ENCODE data around the gene TMEM131L. TPM values are rescaled to one million over a fixed set of nuclear protein-coding genes. Genes with fewer than 3 reads are reported as not detected.
A peak's percentile ranks its signal among the peaks of the same experiment; 100 is the strongest.

TMEM131L gene
- total RNA-seq, 2 donors from 2014 or later, result 83.8 to 92.7 TPM

DNA sequence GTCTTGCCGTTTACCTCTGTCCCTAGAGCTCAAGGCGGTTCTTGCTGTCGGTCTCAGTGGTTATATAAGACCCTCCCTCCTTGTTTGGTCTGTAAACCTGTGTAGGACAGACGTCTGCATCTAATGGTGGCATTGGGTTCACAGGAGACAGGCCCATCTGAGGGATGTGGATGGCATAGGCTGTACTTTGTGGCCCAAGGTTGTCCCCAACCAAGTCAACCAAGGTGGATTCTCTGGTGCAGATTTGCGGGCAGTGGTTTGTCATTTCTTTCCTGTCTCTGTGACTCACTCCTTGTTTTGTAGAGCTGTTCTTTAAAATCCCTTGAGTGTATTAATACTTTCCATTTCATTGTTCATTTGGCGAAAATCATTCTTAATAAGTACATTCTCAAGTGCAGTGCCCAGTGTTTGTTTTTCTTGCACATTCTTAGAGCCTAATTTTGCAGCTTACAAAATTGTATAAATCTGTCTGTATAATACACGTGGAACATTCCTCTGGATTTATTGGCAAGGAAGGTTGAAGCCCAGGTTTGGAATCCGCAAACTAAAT, 149.9 kb downstream of the TMEM131L start:
- ATAC-seq (peak; percentile 47), DNase-seq (no peak)
- Mint-ChIP-seq H3K4me3 (peak overlapping the region; percentile 32), H3K4me1 (peaks cover 35% of the 10 kb centered on the region), H3K27me3 (no peaks in the 10 kb centered on the region), H3K27ac (peak overlapping the region; percentile 51), H3K36me3 (ENCODE audit: low read depth) (peaks cover 27% of the 10 kb centered on the region)
- H3K9me3 ChIP-seq (ENCODE audit: control insufficient read depth, low read length, poor library complexity, severe bottlenecking), result no peaks in the 10 kb centered on the region

DNA sequence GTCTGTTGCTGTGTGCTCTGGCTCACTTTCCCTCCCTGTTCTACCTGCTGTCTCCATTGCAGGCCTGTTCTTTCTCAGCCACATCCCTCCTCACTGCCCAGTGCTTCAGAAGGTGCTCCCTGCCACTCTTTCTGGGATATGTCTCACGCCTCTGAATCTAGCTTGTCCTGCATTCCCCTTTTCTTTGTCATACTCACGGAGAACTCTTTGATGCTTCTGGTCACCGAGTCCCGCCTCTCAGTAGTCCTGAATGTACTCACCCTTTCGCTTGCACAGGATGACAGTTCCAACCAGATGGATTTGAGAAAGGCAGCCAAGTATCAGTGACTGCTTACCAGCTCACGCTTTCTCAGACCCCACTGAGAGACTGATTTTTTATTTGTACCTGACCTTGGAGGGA, 152.7 kb downstream of the TMEM131L start:
- H3K27ac Mint-ChIP-seq, result peak overlapping the region; percentile 70
- ATAC-seq, result no peak
- H3K9me3 ChIP-seq (ENCODE audit: control insufficient read depth, low read length, poor library complexity, severe bottlenecking), result no peaks in the 10 kb centered on the region
- no peaks in the 10 kb centered on the region for H3K27me3 Mint-ChIP-seq
- peaks cover 18% of the 10 kb centered on the region for H3K36me3 Mint-ChIP-seq (ENCODE audit: low read depth)
- H3K4me3 Mint-ChIP-seq, result peak overlapping the region; percentile 52
- no peak for DNase-seq
- peaks cover 35% of the 10 kb centered on the region for H3K4me1 Mint-ChIP-seq

DNA sequence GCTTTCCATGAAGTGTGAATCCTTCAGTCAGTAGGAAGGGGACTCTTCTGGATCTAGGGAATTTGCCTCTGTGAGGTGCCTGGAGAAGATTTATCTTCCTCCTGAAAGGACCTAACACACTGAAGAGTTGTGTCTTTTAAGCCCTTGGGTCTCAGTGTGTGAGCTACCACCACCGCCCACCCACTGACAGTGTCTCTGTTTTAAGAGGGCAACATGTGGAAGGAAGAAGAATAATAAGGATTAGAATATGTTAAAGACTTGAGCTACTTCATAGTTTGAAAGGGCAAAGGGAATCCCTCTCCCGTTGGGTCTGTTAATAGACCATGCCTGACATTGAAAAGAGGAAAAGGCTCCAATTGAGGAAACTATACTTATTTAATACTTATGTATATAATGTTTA, 153.7 kb downstream of the TMEM131L start:
- Mint-ChIP-seq H3K27ac (peak overlapping the region; percentile 78), H3K36me3 (ENCODE audit: low read depth) (peaks cover 18% of the 10 kb centered on the region), H3K4me3 (no peak overlapping the region), H3K4me1 (peaks cover 29% of the 10 kb centered on the region), H3K27me3 (no peaks in the 10 kb centered on the region)
- ATAC-seq, result no peak
- no peaks in the 10 kb centered on the region for H3K9me3 ChIP-seq (ENCODE audit: control insufficient read depth, low read length, poor library complexity, severe bottlenecking)
- no peak for DNase-seq

DNA sequence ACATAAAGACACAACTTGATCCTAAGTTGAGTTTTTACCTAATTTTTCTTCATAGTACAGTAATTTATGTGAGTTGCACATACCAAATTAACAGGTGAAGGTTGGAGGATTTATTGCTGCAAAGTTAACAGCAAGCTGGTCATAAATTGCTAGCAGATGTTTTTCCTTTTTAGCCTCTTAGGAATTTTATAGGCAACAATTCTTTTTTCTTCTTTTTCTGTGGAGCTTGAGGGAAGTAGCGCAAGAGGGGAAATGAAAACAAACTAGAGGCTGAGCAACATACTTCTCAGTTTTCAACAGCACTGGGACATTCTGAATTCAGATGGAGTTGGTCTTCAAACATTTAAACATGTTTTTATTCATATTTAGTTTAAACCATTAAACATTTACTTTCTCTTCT, 154.2 kb downstream of the TMEM131L start:
- peaks cover 18% of the 10 kb centered on the region for H3K36me3 Mint-ChIP-seq (ENCODE audit: low read depth)

DNA sequence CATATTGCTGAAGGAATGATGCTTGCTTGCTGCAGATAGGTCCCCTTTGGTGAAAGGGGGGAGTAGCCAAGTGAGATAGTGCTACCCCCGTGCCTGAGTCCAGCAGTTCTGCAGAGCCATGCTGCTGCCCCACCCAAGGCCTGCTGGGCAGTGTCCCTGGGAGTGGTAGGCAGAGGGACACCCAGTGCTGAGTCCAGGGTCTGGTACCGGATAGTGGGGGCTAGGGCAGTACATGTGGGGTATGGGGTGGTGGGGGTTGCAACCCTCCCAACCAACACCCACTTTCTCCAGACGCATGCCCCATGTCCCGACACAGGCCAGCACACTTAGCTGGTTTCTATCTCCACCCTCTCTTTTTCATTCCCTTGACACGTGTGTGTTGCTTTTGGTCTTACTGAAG, 155.9 kb downstream of the TMEM131L start:
- DNase-seq (no peak), ATAC-seq (no peak)
- Mint-ChIP-seq H3K27me3 (no peaks in the 10 kb centered on the region), H3K4me1 (peaks cover 13% of the 10 kb centered on the region), H3K36me3 (ENCODE audit: low read depth) (peaks cover 15% of the 10 kb centered on the region), H3K4me3 (no peak overlapping the region), H3K27ac (no peak overlapping the region)
- no peaks in the 10 kb centered on the region for H3K9me3 ChIP-seq (ENCODE audit: control insufficient read depth, low read length, poor library complexity, severe bottlenecking)

More for the DNA sequence above, 154.2 kb downstream of the TMEM131L start:
- H3K4me1 Mint-ChIP-seq, result peaks cover 23% of the 10 kb centered on the region
- H3K27ac Mint-ChIP-seq, result peak overlapping the region; percentile 78
- H3K9me3 ChIP-seq (ENCODE audit: control insufficient read depth, low read length, poor library complexity, severe bottlenecking), result no peaks in the 10 kb centered on the region
- H3K27me3 Mint-ChIP-seq, result no peaks in the 10 kb centered on the region
- ATAC-seq, result no peak
- DNase-seq, result no peak
- no peak overlapping the region for H3K4me3 Mint-ChIP-seq

DNA sequence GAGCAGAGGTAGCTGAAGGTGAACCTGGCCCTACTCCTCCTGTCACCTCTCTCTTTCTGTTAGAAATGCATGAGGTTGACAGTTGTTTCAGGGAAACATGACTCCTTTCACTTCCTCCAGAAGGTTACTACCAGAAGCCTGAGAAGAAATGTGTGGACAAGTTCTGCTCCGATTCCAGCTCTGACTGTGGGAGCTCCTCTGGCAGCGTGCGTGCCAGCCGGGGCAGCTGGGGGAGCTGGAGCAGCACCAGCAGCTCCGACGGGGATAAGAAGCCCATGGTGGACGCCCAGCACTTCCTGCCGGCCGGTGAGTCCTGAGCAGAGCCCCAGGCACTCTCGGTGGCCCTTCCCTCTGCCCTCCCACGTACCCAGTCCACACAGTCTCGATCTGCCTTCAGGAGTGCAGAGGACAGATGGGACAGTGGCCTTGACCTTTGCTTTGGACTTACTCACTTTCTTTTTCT, 156.6 kb downstream of the TMEM131L start:
- Mint-ChIP-seq H3K27me3 (no peaks in the 10 kb centered on the region), H3K4me3 (no peak overlapping the region), H3K27ac (peak overlapping the region; percentile 16), H3K4me1 (peaks cover 11% of the 10 kb centered on the region), H3K36me3 (ENCODE audit: low read depth) (peaks cover 15% of the 10 kb centered on the region)
- DNase-seq, result no peak
- H3K9me3 ChIP-seq (ENCODE audit: control insufficient read depth, low read length, poor library complexity, severe bottlenecking), result no peaks in the 10 kb centered on the region
- ATAC-seq, result no peak

DNA sequence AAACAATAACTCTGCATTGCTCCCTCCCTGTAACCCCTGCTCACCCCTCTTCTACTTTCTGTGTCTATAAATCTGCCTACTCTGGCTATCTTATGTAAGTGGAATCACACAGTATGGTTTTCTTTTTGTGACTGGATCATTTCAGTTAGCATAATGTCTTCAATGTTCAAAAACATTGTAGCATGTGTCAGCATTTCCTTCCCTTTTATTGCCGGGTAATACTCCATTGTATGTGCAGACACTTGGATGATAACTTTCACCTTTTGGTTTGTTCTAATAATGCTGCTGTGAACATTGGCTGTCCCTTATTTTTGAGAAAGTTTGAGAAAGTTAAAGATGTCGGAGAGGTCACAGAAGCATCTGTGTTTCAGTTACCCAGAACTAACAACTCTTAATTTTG, 157.3 kb downstream of the TMEM131L start:
- peaks cover 17% of the 10 kb centered on the region for H3K36me3 Mint-ChIP-seq (ENCODE audit: low read depth)
- H3K27me3 Mint-ChIP-seq, result no peaks in the 10 kb centered on the region
- no peaks in the 10 kb centered on the region for H3K9me3 ChIP-seq (ENCODE audit: control insufficient read depth, low read length, poor library complexity, severe bottlenecking)
- H3K27ac Mint-ChIP-seq, result peak overlapping the region; percentile 16
- no peak for DNase-seq
- no peak for ATAC-seq
- H3K4me1 Mint-ChIP-seq, result peaks cover 13% of the 10 kb centered on the region
- H3K4me3 Mint-ChIP-seq, result no peak overlapping the region

DNA sequence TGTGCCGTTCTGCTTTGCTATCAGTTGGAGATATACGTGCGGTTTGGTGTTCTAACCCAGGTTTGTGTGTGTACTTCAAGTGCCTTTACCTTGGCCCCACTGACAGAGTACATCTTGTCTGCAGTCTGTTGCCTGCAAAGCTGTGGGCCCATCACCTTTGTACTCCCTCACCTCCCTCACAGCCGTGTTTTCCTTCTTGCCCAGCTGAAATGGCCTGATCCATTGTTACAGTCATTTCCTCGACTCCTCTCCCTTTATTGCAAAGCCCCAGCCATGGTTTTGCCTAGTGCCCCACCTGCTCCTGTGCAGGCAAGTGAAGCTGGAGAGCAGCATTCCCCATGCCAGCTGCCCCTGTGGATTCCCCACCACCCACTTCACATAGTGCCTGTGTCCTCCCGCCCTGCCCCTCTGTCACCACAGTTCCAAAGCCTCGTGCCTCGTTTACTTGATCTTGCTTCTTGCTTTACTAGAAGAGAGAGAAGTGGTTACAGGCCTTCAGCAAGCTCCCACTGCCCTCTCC, 162.7 kb downstream of the TMEM131L start:
- Mint-ChIP-seq H3K4me1 (peaks cover 7% of the 10 kb centered on the region), H3K4me3 (no peak overlapping the region), H3K27ac (peak overlapping the region; percentile 71), H3K27me3 (no peaks in the 10 kb centered on the region), H3K36me3 (ENCODE audit: low read depth) (peaks cover 22% of the 10 kb centered on the region)
- DNase-seq (no peak), ATAC-seq (no peak)
- H3K9me3 ChIP-seq (ENCODE audit: control insufficient read depth, low read length, poor library complexity, severe bottlenecking), result no peaks in the 10 kb centered on the region

DNA sequence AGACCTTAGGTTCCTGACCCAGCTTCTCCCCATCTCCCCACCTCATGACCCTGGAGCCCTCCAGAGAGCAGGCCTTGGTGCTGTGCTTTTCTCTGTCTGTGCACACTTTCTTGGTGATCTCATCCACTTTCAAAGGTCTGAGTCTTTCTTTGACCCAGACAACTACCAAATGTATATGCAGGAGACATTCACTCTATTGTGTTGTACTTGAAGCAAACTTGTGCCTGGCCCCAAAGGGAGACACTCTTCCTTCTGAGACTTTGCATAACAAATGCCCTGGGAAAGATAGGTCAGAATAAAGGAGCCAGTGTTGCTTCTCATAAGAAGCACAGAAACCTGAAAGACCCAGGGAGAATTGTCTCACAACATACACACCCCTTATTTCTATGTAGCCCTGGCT, 163.6 kb downstream of the TMEM131L start:
- Mint-ChIP-seq H3K27me3 (no peaks in the 10 kb centered on the region), H3K36me3 (ENCODE audit: low read depth) (peaks cover 21% of the 10 kb centered on the region), H3K4me1 (peaks cover 7% of the 10 kb centered on the region), H3K27ac (peak overlapping the region; percentile 71), H3K4me3 (no peak overlapping the region)
- ATAC-seq (no peak), DNase-seq (no peak)
- H3K9me3 ChIP-seq (ENCODE audit: control insufficient read depth, low read length, poor library complexity, severe bottlenecking), result no peaks in the 10 kb centered on the region

DNA sequence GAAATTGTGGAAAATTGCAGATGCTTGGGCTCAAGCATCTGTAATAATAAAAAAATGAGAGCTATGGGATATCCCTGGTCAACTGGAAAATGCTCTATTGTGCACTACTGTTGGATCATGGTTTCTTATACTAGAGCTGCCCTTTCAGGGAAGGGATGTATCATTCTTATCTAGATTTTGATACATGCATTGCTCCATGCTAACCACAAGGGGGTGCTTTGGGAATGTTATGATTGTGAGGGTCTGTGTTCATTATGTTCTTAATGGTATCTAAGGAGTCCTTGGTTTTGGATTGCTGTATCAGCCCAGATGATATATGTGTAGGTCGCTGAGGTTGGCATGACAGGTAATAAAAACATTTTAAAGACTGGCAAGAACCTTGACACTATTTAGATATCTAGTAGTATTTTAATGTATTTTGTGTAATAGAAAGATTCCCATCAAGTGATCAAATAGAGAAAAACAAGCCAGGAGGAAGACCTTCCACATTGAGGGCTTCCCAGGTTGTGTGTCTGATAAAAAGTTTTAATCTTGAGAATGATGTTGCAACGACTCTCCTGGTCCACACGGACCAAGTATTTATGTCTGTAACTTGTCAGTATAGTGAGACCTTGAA, 168.7 kb downstream of the TMEM131L start:
- H3K9me3 ChIP-seq (ENCODE audit: control insufficient read depth, low read length, poor library complexity, severe bottlenecking), result no peaks in the 10 kb centered on the region
- Mint-ChIP-seq H3K4me1 (peaks cover 2% of the 10 kb centered on the region), H3K4me3 (no peak overlapping the region), H3K36me3 (ENCODE audit: low read depth) (peaks cover 9% of the 10 kb centered on the region), H3K27me3 (no peaks in the 10 kb centered on the region), H3K27ac (no peak overlapping the region)
- DNase-seq (no peak), ATAC-seq (peak; percentile 52)

DNA sequence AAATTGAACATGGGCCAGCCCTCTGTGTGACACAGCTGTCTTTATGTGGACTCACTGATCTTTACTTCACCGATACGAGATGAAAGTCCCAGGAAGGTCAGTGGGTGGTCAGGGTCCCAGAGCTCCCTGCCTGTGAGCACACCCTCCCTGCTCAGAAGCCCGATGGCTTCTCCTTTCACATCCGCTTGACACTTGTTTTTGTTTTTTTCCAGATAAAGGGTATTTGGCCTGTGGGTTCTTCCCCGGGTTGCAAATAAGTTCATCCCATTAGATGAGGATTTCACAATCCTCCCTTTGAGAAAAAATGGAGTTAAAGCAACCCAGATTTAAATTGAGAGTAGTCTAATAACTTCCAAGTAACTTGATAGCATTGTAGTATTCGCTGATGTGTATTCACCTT, 169.7 kb downstream of the TMEM131L start:
- Mint-ChIP-seq H3K36me3 (ENCODE audit: low read depth) (peaks cover 8% of the 10 kb centered on the region), H3K4me1 (peaks cover 5% of the 10 kb centered on the region)

DNA sequence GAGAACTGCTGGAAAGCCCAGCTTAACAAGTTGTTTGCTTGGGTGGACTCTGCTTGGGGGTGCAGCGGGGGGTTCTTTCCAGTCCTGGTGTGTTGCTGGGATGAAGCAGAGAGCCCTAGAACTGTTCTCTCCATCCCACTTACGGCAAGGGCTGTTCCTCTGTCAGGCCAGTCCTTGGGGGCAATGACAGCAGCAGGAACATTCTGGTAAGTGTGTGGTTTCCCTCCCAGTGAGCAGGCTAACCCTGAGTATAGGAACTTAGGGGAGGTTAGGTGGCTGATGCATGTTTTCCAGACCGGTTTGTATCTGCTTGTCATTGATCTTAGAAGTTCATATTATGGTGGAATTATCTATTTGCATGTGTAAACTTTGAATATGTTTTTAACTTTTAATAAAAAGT, 171.0 kb downstream of the TMEM131L start:
- DNase-seq, result no peak
- no peak for ATAC-seq
- Mint-ChIP-seq H3K27me3 (no peaks in the 10 kb centered on the region), H3K36me3 (ENCODE audit: low read depth) (peaks cover 6% of the 10 kb centered on the region), H3K4me1 (peaks cover 12% of the 10 kb centered on the region), H3K27ac (no peak overlapping the region), H3K4me3 (no peak overlapping the region)
- H3K9me3 ChIP-seq (ENCODE audit: control insufficient read depth, low read length, poor library complexity, severe bottlenecking), result no peaks in the 10 kb centered on the region

More for the DNA sequence above, 169.7 kb downstream of the TMEM131L start:
- no peaks in the 10 kb centered on the region for H3K9me3 ChIP-seq (ENCODE audit: control insufficient read depth, low read length, poor library complexity, severe bottlenecking)
- no peak for ATAC-seq
- no peak for DNase-seq
- Mint-ChIP-seq H3K4me3 (no peak overlapping the region), H3K27me3 (no peaks in the 10 kb centered on the region), H3K27ac (peak overlapping the region; percentile 29)

DNA sequence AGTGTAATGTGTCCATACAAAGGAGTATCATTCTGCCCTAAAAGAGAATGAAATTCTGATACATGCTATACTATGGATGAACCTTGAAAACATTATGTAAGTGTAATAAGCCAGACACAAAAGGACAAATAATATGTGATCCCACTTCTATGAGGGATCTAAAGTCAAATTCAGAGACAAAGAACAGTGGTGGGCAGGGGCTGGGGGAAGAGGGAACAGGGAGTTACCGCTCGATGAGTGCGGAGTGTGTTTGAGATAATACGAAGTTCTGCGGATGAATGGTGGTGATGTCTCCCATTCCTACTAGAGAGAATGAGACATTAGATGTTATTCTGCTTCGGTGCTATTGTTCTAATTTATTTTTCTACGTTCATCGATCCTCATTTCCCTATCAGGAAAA, 171.9 kb downstream of the TMEM131L start:
- H3K27me3 Mint-ChIP-seq, result no peaks in the 10 kb centered on the region
- no peak overlapping the region for H3K4me3 Mint-ChIP-seq
- ATAC-seq (no peak), DNase-seq (no peak)
- H3K9me3 ChIP-seq (ENCODE audit: control insufficient read depth, low read length, poor library complexity, severe bottlenecking), result no peaks in the 10 kb centered on the region
- peaks cover 10% of the 10 kb centered on the region for H3K4me1 Mint-ChIP-seq
- peaks cover 6% of the 10 kb centered on the region for H3K36me3 Mint-ChIP-seq (ENCODE audit: low read depth)
- peak overlapping the region; percentile 39 for H3K27ac Mint-ChIP-seq

DNA sequence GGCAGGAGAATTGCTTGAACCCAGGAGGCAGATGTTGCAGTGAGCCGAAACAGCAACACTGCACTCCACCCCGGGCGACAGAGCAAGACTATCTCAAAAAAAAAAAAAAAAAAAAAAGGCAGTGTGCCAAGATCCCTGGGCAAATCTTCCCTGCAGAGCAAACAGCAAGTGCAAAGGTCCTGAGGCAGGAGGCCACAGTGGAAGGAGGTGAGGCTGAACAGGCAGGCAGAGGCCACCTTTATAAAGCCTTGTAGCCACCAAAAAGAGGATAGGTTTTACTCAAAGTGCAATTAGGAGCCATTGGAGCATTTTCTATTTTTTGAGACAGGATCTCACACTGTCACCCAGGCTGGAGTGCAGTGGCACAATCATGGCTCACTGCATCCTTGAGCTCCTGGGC, 172.8 kb downstream of the TMEM131L start:
- no peaks in the 10 kb centered on the region for H3K9me3 ChIP-seq (ENCODE audit: control insufficient read depth, low read length, poor library complexity, severe bottlenecking)
- Mint-ChIP-seq H3K4me1 (peaks cover 13% of the 10 kb centered on the region), H3K36me3 (ENCODE audit: low read depth) (peaks cover 8% of the 10 kb centered on the region), H3K27me3 (no peaks in the 10 kb centered on the region), H3K4me3 (no peak overlapping the region), H3K27ac (peak overlapping the region; percentile 46)
- DNase-seq, result no peak
- ATAC-seq, result no peak

Measured in T-helper 17 cell (primary cell).